Activated CD8-positive, alpha-beta memory T cell treated with anti-CD3 and anti-CD28 coated beads, Interleukin-2, amount 10 ng/mL, durations not matched to agents 7 days and 5 days (primary cell): ENCODE data around the gene TRMT2B. TPM values are rescaled to one million over a fixed set of nuclear protein-coding genes. Genes with fewer than 3 reads are reported as not detected.
"Not testable (repeated sequence)": the region's sequence is repeated elsewhere in the genome, so short reads cannot be mapped to it uniquely, and the experiment has no call there.

Experiments used
- ATAC-seq: fragments of 150-1000 bp; cut with Tn5 transposase; one replicate; pipeline ENCODE4 v1.10.0; 2021; ENCODE audit warnings: moderate library complexity
- CTCF ChIA-PET: fragments of 350-600 bp; sonication (Branson Sonifier 250); formaldehyde crosslinking; loops from one replicate; lab custom pipeline; 2021; ENCODE audit warnings: antibody characterized with exemption; lab: Charles Lee
- DNase-seq: peaks from one replicate; pipeline ENCODE4 v3.0.0-alpha.2; 2020
- H3K27ac Mint-ChIP-seq: one replicate; pipeline ENCODE4 v1.8.0; 2021; ENCODE audit warnings: mild to moderate bottlenecking, mixed read lengths
- H3K27me3 Mint-ChIP-seq: one replicate; pipeline ENCODE4 v1.8.0; 2021; ENCODE audit warnings: mixed read lengths
- H3K36me3 Mint-ChIP-seq: one replicate; pipeline ENCODE4 v1.8.0; 2021; ENCODE audit warnings: mild to moderate bottlenecking, mixed read lengths
- H3K4me1 Mint-ChIP-seq: one replicate; pipeline ENCODE4 v1.8.0; 2021; ENCODE audit warnings: mixed read lengths
- H3K4me3 Mint-ChIP-seq: one replicate; pipeline ENCODE4 v1.8.0; 2021; ENCODE audit warnings: mild to moderate bottlenecking, moderate library complexity, mixed read lengths
- H3K9me3 Mint-ChIP-seq: one replicate; pipeline ENCODE4 v1.8.0; 2022; ENCODE audit warnings: low read depth, mixed read lengths
- total RNA-seq, 2 experiments: library from RNA; stranded (reverse); gene quantifications; one replicate each; pipeline ENCODE4 v1.2.3, GENCODE V29; 2021

The TRMT2B gene, protein sequence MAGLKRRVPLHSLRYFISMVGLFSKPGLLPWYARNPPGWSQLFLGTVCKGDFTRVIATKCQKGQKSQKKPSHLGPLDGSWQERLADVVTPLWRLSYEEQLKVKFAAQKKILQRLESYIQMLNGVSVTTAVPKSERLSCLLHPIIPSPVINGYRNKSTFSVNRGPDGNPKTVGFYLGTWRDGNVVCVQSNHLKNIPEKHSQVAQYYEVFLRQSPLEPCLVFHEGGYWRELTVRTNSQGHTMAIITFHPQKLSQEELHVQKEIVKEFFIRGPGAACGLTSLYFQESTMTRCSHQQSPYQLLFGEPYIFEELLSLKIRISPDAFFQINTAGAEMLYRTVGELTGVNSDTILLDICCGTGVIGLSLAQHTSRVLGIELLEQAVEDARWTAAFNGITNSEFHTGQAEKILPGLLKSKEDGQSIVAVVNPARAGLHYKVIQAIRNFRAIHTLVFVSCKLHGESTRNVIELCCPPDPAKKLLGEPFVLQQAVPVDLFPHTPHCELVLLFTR
- 10 to 100 TPM; 21.0 to 23.3 TPM for total RNA-seq

GRCh38 chrX:101051549-101052302, at the start of gene TRMT2B:
TRMT2B (minus strand) TSS chrX:101052111; CDS start chrX:101042289, 9,822 bp downstream.
- DNase-seq (peak; percentile 89), ATAC-seq (peak; percentile 94)
- Mint-ChIP-seq H3K27me3 (no peaks in the 10 kb centered on the region), H3K9me3 (no peaks in the 10 kb centered on the region), H3K27ac (peak within 1 kb of the TSS; percentile 96), H3K36me3 (peaks cover 6% of the 10 kb centered on the region), H3K4me3 (peak within 1 kb of the TSS; percentile 86), H3K4me1 (peaks cover 29% of the 10 kb centered on the region)
- CTCF ChIA-PET = no interaction called here

DNA sequence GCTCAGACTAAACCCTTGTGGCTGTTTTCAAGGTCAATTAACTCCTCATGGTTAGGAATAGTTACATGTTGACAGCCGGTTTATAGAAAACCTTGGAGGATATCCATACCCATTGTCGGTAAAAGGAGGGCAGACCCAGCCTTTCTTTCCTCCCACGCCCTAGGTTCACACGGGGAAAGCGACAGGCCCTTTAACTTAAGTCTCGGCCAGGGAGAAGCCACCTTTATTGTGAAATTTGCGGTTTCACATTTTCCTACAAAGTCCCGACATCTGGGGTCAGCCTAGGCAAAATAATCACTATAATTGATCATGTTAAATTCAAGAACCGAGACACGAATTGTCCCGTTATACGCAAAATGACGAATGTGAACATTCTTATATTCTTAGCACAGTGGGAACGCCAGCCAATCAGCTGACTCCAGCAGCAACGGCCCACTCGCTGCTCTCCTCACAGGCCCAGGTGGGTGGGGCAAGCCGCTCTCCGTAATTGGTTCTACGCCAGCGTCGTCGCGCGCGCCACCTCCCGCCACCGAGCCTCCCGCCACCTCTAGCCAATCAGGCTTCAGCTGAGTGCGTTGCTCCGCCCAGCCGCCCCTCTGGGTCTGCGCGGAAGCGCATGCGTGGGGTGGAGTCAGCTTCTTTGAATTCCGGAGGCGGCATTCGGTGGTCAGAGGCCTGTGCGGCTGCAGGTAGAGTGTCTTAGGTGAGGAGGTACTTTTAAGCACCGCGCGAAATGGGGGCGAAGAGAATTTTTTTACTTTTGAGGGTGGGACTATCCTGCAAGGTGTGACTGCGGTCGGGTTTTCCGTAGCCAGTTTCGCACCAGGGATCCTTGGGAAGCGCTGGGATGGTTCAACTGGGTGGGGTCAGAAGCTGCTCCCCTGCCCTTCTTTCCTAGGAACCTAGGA, 45.9 kb upstream of the TRMT2B start, which contains the start of gene CENPI:
CENPI (plus strand) TSS at position 659 of the 908 bp plus-strand sequence. CDS start 2,867 bp downstream, outside the sequence.
- Mint-ChIP-seq H3K4me3 (peak within 1 kb of the TSS; percentile 83), H3K4me1 (peaks cover 30% of the 10 kb centered on the region), H3K36me3 (peaks cover 24% of the 10 kb centered on the region), H3K27ac (peak within 1 kb of the TSS; percentile 83), H3K9me3 (no peaks in the 10 kb centered on the region), H3K27me3 (no peaks in the 10 kb centered on the region)
- DNase-seq = peak; percentile 95
- peak; percentile 100 for ATAC-seq
- CTCF ChIA-PET = interaction anchor here (0.6 kb wide), 1 partner anchor 268 kb away, joined by 3 read pairs; no protein-coding TSS in a partner anchor

DNA sequence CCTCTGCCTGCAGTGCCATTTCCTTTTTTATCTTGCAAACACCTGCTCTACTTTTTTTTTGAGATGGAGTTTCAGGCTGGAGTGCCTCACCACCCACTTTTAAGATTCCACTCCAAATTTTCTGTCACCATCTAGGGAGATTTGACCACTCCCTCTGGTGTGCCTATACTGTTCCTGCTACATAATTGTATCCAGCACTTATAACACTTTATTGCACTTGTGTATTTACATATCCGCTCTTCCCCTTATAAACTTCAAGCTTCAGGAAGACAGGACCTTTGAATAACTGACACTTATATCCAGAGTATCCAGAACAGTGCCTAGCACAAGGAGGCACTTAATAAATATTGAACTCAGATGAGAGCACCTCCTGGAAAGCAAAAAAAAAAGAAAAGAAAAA, 39.9 kb upstream of the TRMT2B start:
- H3K9me3 Mint-ChIP-seq = no peaks in the 10 kb centered on the region
- no peaks in the 10 kb centered on the region for H3K27me3 Mint-ChIP-seq
- no peak overlapping the region for H3K27ac Mint-ChIP-seq
- H3K4me1 Mint-ChIP-seq = peaks cover 2% of the 10 kb centered on the region
- CTCF ChIA-PET = no interaction called here
- no peak for DNase-seq
- H3K36me3 Mint-ChIP-seq = no peaks in the 10 kb centered on the region
- ATAC-seq = no peak
- no peak overlapping the region for H3K4me3 Mint-ChIP-seq

DNA sequence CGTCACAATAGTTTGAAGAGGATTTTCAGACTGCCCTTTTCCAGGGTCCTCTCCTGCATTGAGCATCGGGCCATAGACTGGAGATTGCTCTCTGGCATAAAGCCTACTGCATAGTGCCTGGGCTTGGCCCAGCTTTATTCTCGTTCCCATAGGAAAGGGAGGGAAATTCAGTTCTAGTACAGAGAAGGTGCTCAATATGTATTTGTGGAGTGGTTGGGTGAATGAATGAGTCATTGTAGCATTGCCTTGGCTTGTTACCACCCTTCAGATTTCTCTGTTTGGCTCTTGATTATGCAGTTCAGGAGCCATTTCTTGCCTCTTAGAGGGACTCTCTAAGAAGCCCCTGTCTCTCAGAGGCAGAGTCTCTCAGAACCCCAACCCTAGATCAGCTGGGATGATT, 29.3 kb upstream of the TRMT2B start:
- Mint-ChIP-seq H3K27ac (no peak overlapping the region), H3K9me3 (no peaks in the 10 kb centered on the region), H3K4me3 (no peak overlapping the region), H3K27me3 (peaks cover 34% of the 10 kb centered on the region), H3K4me1 (no peaks in the 10 kb centered on the region), H3K36me3 (no peaks in the 10 kb centered on the region)
- CTCF ChIA-PET = no interaction called here
- no peak for DNase-seq
- ATAC-seq = no peak

DNA sequence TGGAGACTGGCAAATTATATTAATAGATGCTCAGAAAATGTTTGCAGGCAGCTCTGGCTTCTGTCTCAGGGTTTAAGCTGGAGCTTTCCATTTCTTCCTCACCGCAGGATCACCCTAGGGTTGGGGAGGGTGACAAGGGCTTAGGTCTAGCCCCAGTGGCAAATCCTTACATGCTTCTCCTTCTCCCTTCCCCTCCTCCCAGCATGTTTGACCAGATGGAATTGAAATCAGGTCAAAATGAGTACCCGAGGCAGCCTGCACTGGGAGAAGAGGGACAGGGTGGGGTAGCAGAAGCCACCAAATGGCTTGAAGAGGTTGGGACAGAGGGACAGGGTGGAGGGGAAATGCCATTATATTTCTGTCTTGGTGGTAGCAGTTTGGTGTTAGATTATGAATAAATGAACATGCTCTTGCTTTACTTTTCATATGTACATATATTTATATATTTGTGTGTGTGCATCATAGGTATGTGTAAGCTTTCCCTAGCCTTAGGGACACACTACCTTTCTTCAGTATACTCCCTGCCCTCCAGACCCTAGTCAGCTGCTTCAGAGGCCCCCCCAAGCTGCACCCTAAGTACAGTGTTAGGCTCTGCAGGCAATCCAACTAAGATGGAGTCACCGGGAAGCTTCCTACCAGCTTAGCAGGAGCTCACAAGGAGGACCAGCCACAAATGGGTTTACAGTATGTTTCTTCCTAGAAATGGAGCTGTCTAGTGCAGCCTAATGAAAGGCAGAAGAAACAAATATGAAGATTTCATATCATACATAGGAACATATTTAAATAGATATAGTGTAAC, 28.6 kb upstream of the TRMT2B start:
- ATAC-seq (no peak), DNase-seq (no peak)
- CTCF ChIA-PET = no interaction called here
- Mint-ChIP-seq H3K27me3 (peaks cover 34% of the 10 kb centered on the region), H3K9me3 (no peaks in the 10 kb centered on the region), H3K36me3 (no peaks in the 10 kb centered on the region), H3K4me1 (no peaks in the 10 kb centered on the region), H3K27ac (no peak overlapping the region), H3K4me3 (no peak overlapping the region)

DNA sequence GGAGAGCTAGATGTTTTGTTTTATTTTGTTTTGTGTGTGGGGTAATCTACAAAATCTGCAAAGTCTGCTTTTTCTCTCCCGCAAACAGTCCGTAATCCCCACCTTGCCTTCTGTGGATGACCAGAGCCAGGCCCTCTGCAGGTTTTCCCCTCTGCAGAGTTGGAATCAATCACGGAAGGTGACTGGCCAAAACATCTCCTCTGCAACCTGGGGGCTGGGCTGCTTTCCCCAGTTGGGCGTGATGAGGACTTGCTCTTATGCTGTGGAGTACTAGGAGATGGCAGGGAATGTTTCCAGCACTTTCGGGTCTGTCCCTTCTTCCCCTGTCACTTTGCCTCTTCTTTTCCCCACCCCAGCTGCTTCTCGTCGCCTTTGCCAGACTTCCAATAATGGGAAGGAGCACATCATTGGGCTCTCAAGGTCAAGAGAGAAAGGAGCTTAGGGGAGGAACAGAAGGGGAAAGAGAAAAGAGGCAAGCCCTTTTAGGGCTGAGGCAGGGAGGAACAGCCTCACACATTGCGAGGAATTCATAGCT, 27.9 kb upstream of the TRMT2B start:
- H3K27ac Mint-ChIP-seq = no peak overlapping the region
- no peak for DNase-seq
- peaks cover 34% of the 10 kb centered on the region for H3K27me3 Mint-ChIP-seq
- ATAC-seq = no peak
- no peak overlapping the region for H3K4me3 Mint-ChIP-seq
- H3K4me1 Mint-ChIP-seq = no peaks in the 10 kb centered on the region
- no peaks in the 10 kb centered on the region for H3K9me3 Mint-ChIP-seq
- H3K36me3 Mint-ChIP-seq = no peaks in the 10 kb centered on the region
- CTCF ChIA-PET = no interaction called here

DNA sequence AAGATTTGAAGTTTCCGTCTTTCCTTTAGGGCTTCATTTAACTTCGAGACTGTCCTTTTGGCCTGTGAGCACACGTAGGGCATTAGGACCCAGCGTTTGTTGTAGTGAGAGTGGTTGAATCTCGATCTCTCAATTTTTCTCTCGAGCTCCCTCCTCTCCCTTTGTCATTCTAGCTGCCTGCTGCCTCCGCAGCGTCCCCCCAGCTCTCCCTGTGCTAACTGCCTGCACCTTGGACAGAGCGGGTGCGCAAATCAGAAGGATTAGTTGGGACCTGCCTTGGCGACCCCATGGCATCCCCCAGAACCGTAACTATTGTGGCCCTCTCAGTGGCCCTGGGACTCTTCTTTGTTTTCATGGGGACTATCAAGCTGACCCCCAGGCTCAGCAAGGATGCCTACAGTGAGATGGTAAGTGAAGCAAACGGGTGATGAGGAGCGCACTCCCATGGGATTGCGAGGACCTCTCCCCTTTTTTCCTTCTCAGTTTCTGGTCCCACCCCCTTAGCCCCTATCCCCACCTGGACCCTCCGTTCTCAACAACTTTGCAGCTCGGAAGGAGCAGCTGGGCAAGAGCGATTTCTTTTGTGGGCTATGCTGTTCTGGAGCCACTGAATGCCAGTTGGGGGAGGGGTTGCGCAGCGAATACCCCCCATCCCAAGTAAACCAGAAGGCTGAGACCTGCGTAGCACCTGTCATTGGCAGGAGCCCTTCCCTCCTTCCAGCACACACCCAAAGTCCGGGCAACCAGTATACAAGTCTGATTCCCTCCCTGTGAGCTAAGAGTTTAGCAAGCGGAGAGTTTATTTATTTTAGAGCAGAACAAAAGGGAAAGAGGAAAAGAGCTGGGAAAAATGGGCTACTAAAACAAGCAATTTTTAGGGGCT, 27.0 kb upstream of the TRMT2B start, which contains the start of gene TMEM35A:
TMEM35A (plus strand) TSS at position 164 of the 883 bp plus-strand sequence; CDS start at position 288, 124 bp downstream.
- CTCF ChIA-PET = no interaction called here

GRCh38 chrX:101071582-101071981, 19.7 kb upstream of the TRMT2B start:
- CTCF ChIA-PET = no interaction called here
- H3K27ac Mint-ChIP-seq = no peak overlapping the region

More for the DNA sequence above, 27.0 kb upstream of the TRMT2B start, which contains the start of gene TMEM35A:
- Mint-ChIP-seq H3K36me3 (no peaks in the 10 kb centered on the region), H3K27ac (no peak within 1 kb of the TSS), H3K4me1 (no peaks in the 10 kb centered on the region), H3K27me3 (peaks cover 34% of the 10 kb centered on the region), H3K9me3 (no peaks in the 10 kb centered on the region), H3K4me3 (no peak within 1 kb of the TSS)
- no peak for ATAC-seq
- DNase-seq = no peak

DNA sequence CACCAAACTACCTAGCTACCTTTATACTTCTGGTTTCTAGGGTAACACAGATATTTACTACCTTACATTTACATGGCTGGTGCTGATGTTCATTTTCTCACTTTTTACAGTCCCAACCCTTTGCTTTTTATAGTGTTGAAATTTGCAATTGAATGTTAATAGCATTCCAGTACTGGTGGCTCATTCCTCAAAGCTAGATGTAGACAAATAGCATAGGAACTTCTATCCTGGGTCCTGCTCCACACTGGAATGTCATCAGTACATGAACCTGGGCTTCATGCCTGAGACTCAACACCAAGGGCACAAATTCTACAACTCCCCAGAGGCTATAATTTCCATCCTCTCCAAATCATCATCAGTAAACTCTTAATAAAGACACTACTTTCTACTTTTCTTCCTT, 10.3 kb upstream of the TRMT2B start:
- CTCF ChIA-PET = no interaction called here
- no peak for DNase-seq
- Mint-ChIP-seq H3K27me3 (no peaks in the 10 kb centered on the region), H3K9me3 (no peaks in the 10 kb centered on the region), H3K4me3 (no peak overlapping the region), H3K27ac (no peak overlapping the region), H3K36me3 (no peaks in the 10 kb centered on the region), H3K4me1 (peaks cover 5% of the 10 kb centered on the region)
- ATAC-seq = no peak

More at GRCh38 chrX:101071582-101071981, 19.7 kb upstream of the TRMT2B start:
- H3K4me1 Mint-ChIP-seq = no peaks in the 10 kb centered on the region
- no peaks in the 10 kb centered on the region for H3K27me3 Mint-ChIP-seq
- no peaks in the 10 kb centered on the region for H3K36me3 Mint-ChIP-seq
- DNase-seq = no peak
- no peak overlapping the region for H3K4me3 Mint-ChIP-seq
- ATAC-seq = no peak
- H3K9me3 Mint-ChIP-seq = no peaks in the 10 kb centered on the region

- ATAC-seq = peak; percentile 78
- no peak for DNase-seq
- Mint-ChIP-seq H3K27ac (peak overlapping the region; percentile 40), H3K36me3 (no peaks in the 10 kb centered on the region), H3K9me3 (no peaks in the 10 kb centered on the region), H3K4me1 (peaks cover 17% of the 10 kb centered on the region), H3K27me3 (no peaks in the 10 kb centered on the region), H3K4me3 (no peak overlapping the region)
- CTCF ChIA-PET = no interaction called here
Measured at GRCh38 chrX:101057093-101057714, 5.3 kb upstream of the TRMT2B start.

GRCh38 chrX:101056551-101056950, 4.6 kb upstream of the TRMT2B start:
- CTCF ChIA-PET, H3K36me3 Mint-ChIP-seq, H3K4me3 Mint-ChIP-seq, ATAC-seq, H3K9me3 Mint-ChIP-seq, DNase-seq, H3K27me3 Mint-ChIP-seq: not testable (repeated sequence)
- peaks cover 20% of the 10 kb centered on the region for H3K4me1 Mint-ChIP-seq
- peak overlapping the region; percentile 54 for H3K27ac Mint-ChIP-seq
